ENCODE measurements around the gene PPT2.

The PPT2 gene

GRCh38 chr6:32158052-32158451 lies 4.1 kb downstream of the PPT2 start:
- no peak overlapping the region for H3K4me3 ChIP-seq (replicated peaks; ENCODE audit: insufficient read depth, low read length)
- TF ChIP-seq SPI1 (IDR thresholded peaks at IDR 0.05; ENCODE audit: borderline replicate concordance, low read depth), result no peak
- no peak for TF ChIP-seq GABPA (IDR thresholded peaks at IDR 0.05; ENCODE audit: low read depth)
- TF ChIP-seq POLR2AphosphoS5 (IDR thresholded peaks at IDR 0.05; ENCODE audit: low read depth), result no peak
- TF ChIP-seq REST (IDR thresholded peaks at IDR 0.05; ENCODE audit: insufficient replicate concordance, low read depth), result no peak
- TF ChIP-seq, protein P1, sequence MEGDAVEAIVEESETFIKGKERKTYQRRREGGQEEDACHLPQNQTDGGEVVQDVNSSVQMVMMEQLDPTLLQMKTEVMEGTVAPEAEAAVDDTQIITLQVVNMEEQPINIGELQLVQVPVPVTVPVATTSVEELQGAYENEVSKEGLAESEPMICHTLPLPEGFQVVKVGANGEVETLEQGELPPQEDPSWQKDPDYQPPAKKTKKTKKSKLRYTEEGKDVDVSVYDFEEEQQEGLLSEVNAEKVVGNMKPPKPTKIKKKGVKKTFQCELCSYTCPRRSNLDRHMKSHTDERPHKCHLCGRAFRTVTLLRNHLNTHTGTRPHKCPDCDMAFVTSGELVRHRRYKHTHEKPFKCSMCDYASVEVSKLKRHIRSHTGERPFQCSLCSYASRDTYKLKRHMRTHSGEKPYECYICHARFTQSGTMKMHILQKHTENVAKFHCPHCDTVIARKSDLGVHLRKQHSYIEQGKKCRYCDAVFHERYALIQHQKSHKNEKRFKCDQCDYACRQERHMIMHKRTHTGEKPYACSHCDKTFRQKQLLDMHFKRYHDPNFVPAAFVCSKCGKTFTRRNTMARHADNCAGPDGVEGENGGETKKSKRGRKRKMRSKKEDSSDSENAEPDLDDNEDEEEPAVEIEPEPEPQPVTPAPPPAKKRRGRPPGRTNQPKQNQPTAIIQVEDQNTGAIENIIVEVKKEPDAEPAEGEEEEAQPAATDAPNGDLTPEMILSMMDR (IDR thresholded peaks at IDR 0.05; ENCODE audit: insufficient read depth, low read length), result no peak
- H3K27me3 ChIP-seq (ENCODE audit: insufficient read depth, poor library complexity, severe bottlenecking), result peaks cover 14% of the 10 kb centered on the region
- no peak overlapping the region for H3K27ac ChIP-seq (replicated peaks)
- DNase-seq (ENCODE audit: low read depth in 1 of 2, low spot score in 1 of 2), result no peak

DNA sequence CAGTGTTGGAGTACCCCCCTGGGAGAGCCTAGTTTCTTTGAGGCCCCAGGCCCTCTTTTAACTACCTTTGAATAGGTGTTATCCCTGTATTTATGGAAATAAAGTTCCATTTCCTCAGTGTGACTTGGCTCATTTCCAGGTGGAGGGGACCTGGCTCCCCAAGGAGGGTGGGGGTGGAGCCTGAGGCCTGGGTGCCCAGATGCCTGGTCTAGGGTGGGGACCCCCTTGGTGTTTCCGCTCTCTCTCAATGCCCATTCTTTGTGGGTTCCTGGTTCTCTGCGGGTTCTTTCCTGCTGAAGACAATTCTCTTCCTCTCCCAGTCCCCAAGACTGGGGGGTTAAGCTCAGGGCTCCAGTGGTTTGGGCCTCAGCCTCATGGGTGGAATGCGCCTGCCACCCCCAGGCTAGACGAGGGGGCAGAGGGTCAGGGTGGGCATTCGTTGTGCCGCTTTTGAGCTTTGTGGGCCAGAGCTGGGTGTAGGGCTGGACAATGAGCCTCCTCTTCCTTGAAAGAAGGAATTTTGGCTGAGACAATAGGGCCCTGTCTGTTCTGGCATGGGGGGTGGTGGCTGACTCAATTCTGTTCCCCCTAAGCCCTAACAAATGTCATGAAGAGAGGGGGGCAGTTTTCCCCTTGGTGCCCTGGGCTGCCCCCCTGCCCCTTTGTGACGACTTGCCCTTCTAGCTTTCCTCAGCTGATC lies 9.8 kb downstream of the PPT2 start:
- no peak for DNase-seq (ENCODE audit: low read depth in 1 of 2, low spot score in 1 of 2)
- no peak overlapping the region for H3K4me3 ChIP-seq (replicated peaks; ENCODE audit: insufficient read depth, low read length)
- no peaks in the 10 kb centered on the region for H3K27me3 ChIP-seq (ENCODE audit: insufficient read depth, poor library complexity, severe bottlenecking)
- TF ChIP-seq POLR2AphosphoS5 (IDR thresholded peaks at IDR 0.05; ENCODE audit: low read depth) (no peak), REST (IDR thresholded peaks at IDR 0.05; ENCODE audit: insufficient replicate concordance, low read depth) (no peak), SPI1 (IDR thresholded peaks at IDR 0.05; ENCODE audit: borderline replicate concordance, low read depth) (no peak), GABPA (IDR thresholded peaks at IDR 0.05; ENCODE audit: low read depth) (no peak)
- TF ChIP-seq, protein P1 (IDR thresholded peaks at IDR 0.05; ENCODE audit: insufficient read depth, low read length), result no peak
- no peak overlapping the region for H3K27ac ChIP-seq (replicated peaks)

- H3K27ac ChIP-seq (replicated peaks), result no peak within 1 kb of the TSS
- TF ChIP-seq POLR2AphosphoS5 (IDR thresholded peaks at IDR 0.05; ENCODE audit: low read depth) (no peak), REST (IDR thresholded peaks at IDR 0.05; ENCODE audit: insufficient replicate concordance, low read depth) (no peak), SPI1 (IDR thresholded peaks at IDR 0.05; ENCODE audit: borderline replicate concordance, low read depth) (no peak), GABPA (IDR thresholded peaks at IDR 0.05; ENCODE audit: low read depth) (no peak)
- TF ChIP-seq, protein P1 (IDR thresholded peaks at IDR 0.05; ENCODE audit: insufficient read depth, low read length), result no peak
- DNase-seq (ENCODE audit: low read depth in 1 of 2, low spot score in 1 of 2), result no peak
- H3K4me3 ChIP-seq (replicated peaks; ENCODE audit: insufficient read depth, low read length), result no peak within 1 kb of the TSS
- H3K27me3 ChIP-seq (ENCODE audit: insufficient read depth, poor library complexity, severe bottlenecking), result no peaks in the 10 kb centered on the region
Observed at GRCh38 chr6:32164295-32164694, 10.4 kb downstream of the PPT2 start, which contains the start of gene EGFL8. TSS of gene EGFL8 (plus strand) at chr6:32164595. CDS start at chr6:32166166, 1,571 bp downstream.
